Stimulated activated CD8-positive, alpha-beta memory T cell treated with anti-CD3 and anti-CD28 coated beads, Interleukin-12 subunit alpha, Interleukin-12 subunit beta, amount 100 ng/mL, for 24 hours (primary cell): ENCODE measurements around the gene FAM9C.
"Not testable (repeated sequence)": the region's sequence is repeated elsewhere in the genome, so short reads cannot be mapped to it uniquely, and the experiment has no call there.

ENCODE experiments used
- DNase-seq: peaks from one replicate; pipeline ENCODE4 v3.0.0-alpha.2; 2020; ENCODE audit errors: extremely low read depth

Gene FAM9C

DNA sequence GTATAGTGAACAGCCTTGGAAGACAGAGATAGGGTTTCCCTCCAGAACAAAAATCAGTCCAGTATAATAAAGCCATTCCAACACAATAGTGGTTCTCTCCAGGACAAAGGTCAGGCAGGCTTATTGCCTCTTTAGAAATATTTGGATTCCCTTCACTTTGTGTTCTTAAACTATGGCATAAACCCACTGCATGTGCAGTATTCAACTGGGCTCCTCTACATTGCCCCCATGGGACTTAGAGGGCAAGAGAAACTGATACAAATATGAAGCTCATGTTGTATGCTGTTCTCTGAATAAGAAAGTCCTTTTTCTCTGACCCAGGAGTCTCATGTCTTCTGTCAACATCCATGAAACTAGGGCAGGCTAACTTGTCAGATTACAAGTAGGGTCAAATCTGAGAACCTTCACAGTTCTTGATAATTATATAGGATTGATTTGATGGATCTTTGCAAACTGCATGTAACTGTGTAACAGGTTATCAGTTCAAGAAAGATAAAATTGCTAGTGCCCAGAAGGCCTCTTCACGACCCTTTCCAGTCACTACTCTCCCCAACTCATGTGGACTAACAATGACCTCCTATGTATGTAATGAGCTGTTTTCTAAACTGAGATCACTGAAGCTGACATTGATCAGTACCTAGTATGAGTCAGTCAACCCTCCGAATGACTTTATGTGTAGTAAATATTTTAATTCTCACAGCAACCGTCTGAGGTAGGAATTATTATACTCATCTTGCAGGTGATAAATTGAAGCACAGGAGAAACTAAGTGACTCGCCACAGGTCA lies 31.9 kb upstream of the FAM9C start:
- DNase-seq: no peak

GRCh38 chrX:13074297-13075262 lies 30.2 kb upstream of the FAM9C start:
- no peak for DNase-seq

- no peak for DNase-seq
Measured at GRCh38 chrX:13069771-13070416, 25.5 kb upstream of the FAM9C start.

DNA sequence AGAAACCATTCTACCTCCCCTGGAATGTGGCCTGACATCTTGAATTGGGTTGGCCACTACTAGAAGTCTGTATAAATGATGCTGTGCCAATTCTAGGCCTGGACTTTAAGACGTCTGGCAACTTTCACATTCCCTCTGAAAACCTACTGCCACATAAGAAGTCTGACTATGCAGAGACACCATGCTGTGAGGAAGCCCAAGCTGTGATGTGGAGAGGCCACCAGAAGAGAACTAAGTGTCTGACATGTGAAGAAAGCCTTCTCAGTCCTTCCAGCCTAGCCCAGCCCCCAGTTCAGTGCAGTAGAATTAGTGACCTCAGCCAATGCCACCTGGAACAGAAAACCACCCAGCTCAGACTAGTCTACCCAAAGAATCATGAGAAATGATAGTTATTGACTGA lies 24.2 kb upstream of the FAM9C start:
- DNase-seq: no peak

GRCh38 chrX:13067773-13068172 lies 23.4 kb upstream of the FAM9C start:
- DNase-seq: no peak

DNA sequence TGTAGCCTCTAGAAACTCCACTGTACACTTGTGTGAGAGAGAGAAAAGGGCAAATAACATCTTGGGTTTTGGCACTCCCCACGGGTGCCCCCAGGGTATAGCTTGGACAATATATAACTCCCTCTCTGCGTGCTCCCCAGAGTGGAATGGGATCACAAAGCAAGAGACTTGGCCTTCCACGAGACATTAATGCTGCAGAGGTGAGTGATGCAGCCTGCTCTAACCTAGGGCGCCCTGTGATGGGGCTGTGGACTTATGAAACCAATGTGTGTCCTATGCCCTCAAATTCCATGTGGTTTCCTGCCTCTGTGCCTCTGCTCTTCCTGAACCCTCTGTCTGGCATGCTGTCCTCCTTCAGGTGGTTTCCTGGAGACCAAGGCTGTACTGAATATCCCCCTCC lies 22.0 kb upstream of the FAM9C start:
- DNase-seq: no peak

DNA sequence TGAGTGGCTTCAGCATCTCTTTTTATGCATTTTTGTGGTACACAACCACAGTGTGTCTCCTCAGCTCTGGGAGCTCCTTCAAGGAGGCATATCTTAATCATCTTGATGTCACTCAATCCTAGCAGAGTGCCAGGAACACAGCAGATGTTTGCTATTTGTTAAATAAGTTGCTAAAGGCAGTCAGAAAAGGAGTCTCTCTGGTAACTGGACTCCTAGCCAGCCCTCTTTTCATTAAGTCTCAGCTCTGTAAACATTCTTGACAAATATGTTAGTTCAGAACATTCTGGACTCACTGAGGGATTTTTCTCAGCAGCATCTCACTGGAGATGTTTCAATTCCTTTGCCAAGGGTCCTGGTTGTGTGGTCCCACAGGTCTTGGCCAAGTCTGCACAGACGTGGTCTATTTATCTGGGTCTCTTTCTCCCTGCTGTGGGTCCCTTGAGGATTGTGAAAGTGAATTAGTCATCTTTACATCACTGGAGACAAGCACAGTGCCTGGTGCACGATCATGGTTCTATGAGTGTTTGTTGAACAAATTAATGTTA lies 20.3 kb upstream of the FAM9C start:
- no peak for DNase-seq

DNA sequence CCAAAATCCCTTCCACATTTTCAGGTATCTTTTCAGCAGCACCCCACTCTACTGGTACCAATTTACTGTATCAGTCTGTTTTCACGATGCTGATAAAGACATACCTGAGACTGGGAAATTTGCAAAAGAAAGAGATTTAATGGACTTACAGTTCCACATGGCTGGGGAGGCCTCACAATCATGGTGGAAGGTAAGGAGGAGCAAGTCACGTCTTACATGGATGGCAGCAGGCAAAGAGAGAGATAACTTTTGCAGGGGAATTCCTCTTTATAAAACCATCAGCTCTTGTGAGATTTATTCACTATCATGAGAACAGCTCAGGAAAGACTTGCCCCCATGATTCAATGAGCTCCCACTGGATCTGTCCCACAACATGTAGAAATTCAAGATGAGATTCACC lies 18.7 kb upstream of the FAM9C start:
- DNase-seq: not testable (repeated sequence)

GRCh38 chrX:13062331-13062730 lies 17.9 kb upstream of the FAM9C start:
- DNase-seq: not testable (repeated sequence)

- not testable (repeated sequence) for DNase-seq
Measured at GRCh38 chrX:13061215-13061708, 16.8 kb upstream of the FAM9C start.

DNA sequence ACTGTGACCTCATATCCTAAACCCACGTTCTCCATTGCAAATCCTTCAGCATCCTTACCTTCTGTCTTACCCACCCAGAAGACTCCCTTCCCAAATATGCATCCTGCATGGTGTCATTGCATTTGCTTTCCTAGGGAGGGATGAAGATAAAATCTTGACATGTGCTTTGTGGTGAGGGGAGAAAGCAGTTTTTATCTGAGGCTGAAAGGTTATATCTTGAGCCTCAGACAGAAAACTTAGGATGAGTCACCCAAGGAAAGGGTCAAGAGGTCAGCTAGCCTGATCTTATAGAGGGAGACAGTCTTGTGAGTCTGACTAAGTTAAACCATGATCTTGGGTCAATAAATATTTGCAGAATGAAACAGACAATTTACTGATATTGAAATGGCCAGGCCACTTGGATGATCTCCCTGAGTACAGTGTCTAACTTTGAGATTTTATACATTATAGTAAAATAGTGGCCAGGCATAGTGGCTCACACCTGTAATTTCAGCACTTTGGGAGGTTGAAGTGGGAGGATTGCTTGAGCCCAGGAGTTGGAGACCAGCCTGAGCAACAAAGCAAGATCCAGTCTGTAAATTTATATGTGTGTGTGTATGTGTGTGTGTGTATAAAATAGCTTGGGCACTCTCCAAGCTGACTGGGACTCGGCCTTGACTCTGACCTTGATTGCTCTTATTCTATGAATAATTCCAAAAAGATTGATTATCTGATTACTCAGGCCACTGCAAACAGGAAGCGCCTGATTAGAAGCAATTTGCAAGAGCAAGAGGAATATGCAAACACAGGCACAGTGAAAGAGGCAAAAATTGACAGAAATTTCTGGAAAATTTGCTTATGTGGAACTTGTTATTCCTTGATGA lies 15.4 kb upstream of the FAM9C start:
- DNase-seq: no peak

GRCh38 chrX:13055486-13055885 lies 11.1 kb upstream of the FAM9C start:
- DNase-seq: no peak

- no peak for DNase-seq
Measured at GRCh38 chrX:13053171-13053570, 8.8 kb upstream of the FAM9C start.

DNA sequence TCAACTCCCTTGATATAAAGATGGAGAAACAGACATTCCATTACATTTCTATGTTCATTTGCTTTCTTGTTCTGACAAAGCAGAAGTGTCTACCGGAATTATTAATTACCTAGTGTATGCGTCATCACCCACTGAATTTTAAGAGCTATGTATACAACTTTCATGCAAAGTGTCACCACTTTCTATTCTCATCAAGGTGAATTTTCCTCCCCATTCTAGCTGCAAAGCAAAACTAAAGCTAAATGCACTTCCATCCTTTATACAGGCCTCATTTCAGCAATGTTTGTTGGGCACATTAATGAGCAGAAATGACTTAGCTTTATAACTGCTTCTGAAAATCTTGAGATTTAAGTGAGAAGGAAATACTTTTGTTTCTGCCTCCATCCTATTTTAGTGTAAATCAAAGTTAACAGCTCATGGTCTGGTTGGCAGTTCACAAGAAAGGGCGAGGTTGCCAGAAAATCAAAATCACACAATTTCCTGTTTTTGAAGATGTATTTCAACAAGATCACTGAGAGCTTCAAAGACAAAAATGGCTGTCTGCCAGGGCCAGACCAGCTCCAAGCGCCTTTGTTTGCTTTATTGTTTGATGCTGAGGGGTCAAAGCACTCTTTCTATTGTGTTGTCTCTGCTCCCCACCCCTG lies 7.2 kb upstream of the FAM9C start:
- DNase-seq: no peak

- no peak for DNase-seq
Measured at GRCh38 chrX:13051167-13051528, 6.7 kb upstream of the FAM9C start.

GRCh38 chrX:13050151-13050550 lies 5.7 kb upstream of the FAM9C start:
- no peak for DNase-seq

DNA sequence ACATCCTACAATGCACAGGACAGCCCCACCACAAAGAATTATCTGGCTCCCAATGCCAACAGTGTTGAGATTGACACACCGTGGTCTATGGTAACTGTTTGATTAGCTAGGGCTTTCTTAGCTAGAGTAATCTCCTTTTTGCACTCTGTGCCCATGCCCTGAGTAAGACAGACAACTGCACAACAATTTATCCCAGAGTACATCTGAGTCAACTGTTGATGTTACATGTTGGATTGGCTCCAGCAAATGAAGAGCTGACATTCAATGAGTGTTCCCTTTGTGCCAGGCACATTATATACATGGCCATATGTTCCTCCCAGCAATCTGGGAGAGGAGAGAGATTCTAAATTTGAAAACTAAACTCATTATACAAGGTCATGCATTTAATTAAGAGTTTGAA lies 3.9 kb upstream of the FAM9C start:
- DNase-seq: no peak

DNA sequence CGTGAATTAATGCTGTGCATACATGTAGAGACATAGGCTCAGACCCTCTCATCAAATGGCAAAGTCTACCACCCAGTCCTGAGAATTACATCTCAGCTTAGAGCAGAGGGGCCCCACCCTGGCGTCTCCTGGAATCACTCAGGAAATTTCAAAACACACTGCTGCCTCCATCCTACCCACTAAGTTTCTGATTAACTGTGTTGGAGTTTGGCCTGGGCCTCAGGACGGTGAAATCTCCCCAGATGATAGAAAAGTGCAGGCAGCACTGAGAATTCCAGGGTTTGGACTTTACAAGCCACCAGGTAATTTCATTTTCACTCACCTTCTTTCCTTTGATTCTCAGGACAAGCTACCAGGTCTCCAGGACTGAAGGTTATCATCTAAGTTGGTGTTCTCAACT lies 3.3 kb upstream of the FAM9C start:
- DNase-seq: no peak

DNA sequence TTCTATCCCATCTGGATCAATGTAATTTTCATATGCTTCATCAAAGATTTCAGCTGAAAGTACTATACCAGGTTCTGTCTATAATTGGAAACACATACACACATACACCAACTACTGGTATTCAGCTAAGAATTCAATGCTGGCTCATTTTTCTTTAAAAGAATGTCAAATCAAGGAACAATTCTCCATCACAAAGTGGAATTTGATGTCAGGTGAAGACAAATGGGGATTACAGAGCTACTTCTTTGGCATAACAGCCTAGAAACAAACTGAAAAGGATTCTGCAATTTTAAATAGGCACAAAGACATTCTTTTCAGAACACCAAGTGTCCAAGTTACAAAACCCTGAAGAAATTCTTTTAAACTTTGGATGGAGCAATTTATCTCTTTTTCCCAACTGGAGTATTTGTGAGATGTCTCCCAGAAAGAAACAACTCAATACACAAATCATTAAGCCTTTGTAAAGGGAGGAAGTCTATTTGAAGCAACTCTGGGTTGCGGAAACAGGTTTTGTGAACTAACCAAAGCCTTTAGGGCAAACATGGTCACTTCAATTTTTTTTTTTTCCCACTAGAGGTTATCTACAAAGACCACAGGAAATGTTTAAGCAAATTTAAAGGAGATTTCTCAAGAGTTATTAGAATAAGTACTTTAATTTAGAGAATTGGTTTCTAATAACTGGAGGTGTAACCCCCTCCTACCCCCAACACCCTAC lies 1.9 kb upstream of the FAM9C start:
- DNase-seq: no peak

GRCh38 chrX:13043938-13044337 lies 482 bp downstream of the FAM9C start:
- DNase-seq: no peak
